Measurements from ENCODE around the gene VPS51.

VPS51 gene

GRCh38 chr11:65121447-65121864 lies 25.4 kb downstream of the VPS51 start:
- peak in 1 of 5 donors; percentile 36 for DNase-seq

DNA sequence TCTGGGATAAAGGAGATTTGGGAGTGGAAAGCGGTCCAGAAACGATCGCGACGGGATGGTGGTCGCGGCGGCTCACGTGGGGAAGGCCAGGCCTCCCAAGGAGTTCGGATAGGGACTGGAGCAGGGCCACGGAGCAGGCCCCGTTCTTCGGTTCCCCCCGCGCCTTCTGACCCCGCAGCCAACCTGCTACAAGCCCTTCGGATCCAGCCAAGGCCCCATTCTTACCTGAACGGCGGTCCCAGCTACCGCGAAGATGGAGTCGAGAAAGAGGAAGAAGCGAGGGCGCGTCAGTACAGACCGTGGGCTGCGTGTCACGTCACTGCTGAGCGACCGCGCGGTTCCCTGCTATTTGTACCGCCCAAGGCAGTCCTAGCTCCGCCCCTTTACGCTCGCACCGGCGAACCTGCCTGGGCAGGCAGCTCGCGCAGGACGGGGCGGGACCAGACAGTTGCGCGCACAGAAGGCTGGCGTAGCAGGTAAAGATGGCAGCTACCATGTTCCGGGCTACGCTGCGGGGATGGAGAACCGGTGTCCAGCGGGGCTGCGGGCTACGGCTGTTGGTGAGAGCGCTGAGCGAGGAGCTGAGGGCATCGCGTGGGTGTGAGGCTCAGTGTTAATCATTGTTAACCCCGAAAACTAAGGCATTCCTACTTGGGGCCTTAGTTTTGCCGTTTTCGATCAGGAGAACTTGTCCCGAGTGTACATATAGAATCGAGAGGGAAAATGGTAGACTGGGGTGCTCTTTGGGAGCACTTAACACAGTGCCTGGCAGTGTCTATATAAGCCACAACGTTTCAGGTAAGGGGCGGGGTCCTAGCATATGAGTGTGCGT lies 26.1 kb downstream of the VPS51 start, which contains the start of the genes FAU and MRPL49:
FAU (minus strand) TSS at position 270 of the 832 bp plus-strand sequence. CDS start 321 bp downstream, outside the sequence.
MRPL49 (plus strand) TSS at position 457 of the 832 bp plus-strand sequence; CDS start at position 483, 26 bp downstream.
- DNase-seq, result peak; percentile 98 to 99 (median 99)

- no peak for DNase-seq
Observed at GRCh38 chr11:65124480-65125196, 28.6 kb downstream of the VPS51 start.

DNA sequence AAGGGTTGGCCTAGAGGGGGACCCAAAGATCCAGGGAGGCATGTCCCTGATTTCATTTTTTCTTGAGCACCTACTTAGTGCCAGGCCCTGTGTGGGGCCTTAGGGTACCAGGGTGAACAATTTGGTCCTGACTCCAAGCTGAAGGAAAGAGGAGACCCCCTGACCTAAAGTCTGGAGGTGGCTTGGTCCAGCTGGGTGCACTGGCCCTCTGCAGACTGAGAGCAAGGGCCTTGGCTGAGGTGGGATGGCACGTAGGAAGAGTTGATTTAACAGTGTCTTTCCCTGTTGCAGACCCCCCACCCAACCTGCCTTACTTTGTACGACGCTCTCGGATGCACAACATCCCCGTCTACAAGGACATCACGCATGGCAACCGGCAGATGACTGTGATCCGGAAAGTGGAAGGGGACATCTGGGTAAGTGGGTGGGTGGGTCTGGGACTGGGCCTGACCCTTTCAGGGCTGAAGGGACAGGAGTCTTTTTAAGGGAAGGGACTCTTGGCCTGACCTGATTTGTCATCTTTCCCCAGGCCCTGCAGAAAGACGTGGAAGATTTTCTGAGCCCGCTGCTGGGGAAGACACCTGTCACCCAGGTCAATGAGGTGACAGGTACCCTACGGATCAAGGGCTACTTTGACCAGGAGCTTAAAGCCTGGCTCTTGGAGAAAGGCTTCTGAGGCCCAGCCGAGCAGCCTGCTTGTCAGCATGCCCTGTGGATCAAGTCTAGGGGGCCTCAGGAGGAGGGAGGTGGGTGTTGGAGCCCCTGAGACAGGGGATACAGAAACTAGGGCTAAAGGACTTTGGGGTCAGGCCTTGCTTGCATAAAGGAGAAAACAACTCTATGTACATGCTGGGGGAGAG lies 29.4 kb downstream of the VPS51 start:
- no peak for DNase-seq

GRCh38 chr11:65126624-65127274 lies 30.7 kb downstream of the VPS51 start:
- DNase-seq, result no peak

- no peak for DNase-seq
Observed at GRCh38 chr11:65127473-65128181, 31.6 kb downstream of the VPS51 start.

DNA sequence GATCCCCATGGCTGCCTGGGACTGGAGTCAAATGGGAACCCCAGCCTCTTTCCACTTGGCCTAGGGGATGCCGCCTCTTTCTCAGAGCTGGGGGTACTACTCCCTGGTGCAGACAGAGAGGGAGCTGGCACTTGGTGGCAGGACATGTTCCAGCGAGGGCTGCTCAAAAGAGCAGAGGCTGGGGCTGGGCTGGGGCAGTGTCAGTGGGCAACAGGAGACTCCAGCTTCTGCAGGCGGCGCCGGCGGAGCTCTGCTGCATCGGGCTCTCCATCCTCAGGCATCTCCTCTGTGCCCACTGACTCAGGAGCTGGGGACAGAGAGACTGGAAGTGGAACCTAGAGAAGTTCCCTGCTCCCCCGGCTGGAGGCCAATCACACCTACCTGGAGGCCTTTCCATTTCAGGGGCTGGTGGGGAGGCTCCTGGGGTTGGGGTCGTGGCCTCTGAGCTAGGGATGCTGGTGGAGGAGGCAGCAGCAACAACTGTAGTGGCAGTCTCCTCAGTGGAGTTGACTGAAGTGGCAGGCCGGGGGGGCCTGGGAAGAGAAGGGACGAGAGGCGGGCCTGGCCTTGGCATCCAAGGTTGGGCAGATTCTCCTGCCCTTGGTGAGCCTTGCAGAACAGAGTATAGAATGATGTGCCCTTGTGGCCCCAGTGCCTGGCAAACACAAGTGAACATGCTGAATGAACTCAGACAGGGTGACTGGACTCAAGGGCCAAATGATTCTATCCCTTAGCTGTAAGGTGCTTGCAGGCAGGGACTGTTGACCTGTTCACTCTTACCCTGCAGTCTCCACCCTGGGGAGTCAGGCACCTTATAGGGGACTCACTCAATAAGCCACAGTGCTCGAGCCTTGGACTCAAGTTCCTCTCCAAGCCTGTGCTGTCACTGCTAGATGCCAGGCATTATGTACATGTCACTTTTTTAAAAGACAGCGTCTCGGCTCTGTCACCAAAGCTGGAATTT lies 32.5 kb downstream of the VPS51 start:
- DNase-seq, result no peak

DNA sequence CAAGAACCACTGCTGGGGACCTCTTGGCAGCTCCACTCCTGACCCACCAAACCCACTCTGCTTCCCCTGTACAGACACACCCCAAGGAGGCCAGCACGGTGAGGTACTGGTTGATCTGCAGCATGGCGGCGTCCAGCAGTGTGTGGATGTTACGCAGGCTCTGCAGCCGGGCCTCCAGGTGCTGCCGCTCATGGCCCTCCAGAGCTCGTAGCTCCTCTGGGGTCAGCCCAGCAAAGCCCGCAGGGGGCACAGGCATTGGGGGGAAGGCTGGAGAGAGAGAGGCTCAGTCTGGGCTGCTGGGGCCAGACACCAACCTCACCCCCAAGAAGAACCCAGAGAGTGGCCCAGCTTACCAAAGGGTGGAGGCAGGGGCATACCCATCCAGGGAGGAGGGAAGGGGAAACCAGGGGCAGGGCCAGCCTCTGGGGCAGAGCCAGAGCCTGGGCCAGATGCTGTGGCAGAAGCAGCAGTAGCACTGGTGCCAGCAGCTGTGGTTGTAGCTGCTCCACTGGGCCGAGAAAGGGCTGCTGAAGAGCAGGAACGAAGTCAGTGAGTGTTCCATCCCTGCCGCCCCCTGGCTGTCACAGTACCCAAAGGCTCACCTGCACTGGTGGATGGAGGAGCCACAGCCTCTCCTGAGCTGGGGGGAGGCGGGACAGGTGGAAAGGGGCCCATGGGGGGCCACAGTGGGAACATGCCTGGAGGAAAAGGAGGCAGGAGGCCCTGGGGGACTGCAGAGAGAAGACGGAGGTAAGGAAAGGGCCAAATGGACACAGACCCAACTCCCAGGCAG lies 33.8 kb downstream of the VPS51 start:
- no peak for DNase-seq

DNA sequence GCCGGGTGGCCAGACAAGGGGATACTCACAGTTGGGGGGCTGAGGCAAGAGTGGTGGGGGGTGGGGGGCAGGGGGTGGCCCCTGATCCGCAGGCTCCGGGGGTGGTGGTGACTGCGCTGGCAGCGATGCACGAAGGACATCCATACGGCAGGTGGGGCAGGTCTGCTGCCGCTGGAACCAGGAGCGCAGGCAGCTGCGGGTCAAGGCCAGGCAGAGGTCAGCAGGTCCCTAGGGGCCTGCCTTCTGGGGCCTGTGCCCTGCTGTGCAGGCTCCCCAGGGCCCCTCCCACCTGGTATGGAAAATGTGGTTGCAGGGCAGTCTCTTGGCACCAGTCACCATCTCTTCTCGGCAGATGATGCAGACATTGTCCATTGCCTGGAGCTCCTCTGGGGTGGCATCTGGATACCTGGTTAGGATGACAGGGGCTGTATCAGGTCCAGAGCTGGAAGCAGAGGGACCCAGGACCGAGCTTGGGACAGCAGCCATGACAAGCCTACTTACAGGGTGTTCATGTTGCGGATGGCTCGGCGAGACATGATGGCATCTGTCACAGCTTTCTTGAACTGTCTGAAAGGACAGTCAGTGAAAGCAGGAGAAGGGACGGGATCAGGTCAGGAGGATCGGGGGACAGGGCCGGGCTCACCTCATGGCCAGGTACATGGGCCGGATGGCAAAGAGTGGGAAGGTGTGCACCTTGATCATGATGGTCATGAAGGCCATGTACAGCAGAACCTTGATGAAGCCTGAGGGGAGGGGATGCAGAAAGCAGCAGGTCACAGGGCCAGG lies 34.8 kb downstream of the VPS51 start:
- no peak for DNase-seq

DNA sequence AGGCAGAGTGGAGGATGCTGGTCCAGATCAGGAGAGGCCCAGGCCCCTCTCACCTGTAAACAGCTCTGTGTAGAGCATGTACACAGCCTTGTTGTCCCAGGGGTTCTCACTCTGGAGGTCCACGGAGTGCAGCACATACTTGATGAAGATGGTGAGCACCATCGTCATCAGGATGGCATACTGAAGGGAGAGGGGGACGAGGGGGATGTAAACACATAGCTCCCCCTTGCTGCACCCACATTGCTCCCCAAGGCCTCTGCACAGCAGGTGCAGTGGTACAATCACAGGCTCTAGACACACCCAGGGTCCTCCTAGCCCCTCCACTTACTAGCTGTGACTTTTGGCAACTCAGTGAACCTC lies 35.4 kb downstream of the VPS51 start:
- no peak for DNase-seq

- DNase-seq, result no peak
Observed at GRCh38 chr11:65131895-65132237, 35.9 kb downstream of the VPS51 start.

DNA sequence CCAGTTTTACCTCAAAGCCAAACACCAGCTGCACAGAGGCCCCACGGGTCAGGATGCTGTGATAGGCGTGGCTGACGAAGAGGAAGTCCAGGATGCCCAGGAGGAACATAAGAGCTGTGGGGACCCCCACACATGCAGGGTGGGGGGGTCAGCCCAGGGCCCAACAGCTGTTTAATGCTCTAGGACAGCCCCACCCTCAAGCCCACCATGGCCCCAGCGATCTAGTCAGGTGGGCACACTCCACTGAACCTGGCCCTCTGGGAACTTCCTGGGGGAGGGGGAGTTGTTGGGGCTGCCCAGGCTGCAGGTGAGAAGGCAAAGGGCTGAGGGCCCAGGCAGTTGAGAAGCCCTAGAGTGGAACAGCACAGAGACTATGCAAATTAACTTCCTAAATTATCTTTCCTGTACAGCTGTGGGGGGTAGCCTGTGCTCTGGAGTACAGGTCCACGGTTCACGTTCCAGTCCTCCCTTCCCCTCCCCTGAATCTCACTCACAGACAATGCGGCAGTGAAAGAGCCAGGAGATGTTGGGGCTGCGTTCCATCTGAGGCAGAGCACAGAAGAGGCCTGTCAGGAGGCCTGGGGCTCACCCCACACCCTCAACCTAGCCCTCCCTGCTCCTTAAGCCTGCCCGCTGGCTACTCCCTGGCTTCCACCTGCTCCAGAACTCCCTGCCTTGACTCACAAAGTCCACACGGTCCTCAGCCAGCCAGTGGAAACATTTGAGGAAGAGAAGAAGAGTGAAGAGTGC lies 36.4 kb downstream of the VPS51 start:
- no peak for DNase-seq

DNA sequence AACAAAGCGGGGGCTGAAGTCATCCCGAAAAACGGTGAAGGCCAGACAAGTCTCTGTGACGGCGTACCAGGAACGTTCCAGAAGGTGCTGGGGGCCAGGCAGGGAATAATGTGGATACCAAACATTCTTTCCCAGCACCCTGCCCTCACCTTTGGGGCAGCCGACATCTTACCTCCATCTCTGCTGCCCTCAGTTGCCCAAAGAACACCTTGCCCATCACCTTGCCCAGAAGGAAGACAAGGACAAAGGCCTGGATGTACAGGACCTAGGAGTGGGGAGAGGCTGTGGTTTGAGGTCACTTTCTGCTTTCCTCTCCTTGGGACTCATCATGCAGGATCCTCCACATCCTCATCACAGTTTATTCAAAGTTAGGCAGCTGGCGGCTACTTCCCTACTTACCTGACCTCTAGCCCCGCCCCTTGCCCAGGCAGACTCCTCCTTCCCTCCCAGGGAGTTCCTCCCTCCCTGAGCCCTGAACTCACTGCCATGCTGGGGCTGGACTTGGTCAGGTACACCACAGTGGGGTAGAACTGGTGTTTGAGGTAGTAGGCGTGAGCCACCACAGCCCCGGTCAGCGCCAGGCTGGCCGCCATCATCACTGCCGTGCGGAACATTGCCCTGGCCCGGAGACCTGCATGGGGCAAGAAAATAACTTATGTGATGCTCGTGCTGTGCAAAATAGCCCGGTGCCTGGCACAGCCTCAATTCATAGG lies 37.1 kb downstream of the VPS51 start:
- DNase-seq, result peak in 3 of 5 donors; percentile 38 to 43 (median 41)

DNA sequence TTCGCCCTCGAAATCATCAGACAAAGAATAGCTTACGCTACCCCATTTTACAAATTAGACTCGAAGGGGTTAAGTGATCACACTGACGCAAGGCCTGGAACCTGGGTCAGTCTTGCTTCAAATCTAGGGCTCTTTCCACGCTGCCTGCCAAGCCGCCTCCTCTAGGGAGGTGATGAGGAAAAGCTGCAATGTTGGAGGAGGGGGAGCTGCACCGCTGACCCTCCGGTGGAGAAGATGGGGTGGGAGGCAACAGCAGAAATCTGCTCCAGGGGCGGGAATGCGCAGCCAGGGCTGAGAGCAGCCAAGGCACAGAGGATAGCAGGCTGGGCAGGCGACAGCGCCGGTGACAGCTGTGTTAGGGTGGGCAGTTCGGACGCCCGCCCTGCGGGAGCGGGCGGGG lies 37.7 kb downstream of the VPS51 start:
- DNase-seq, result no peak

DNA sequence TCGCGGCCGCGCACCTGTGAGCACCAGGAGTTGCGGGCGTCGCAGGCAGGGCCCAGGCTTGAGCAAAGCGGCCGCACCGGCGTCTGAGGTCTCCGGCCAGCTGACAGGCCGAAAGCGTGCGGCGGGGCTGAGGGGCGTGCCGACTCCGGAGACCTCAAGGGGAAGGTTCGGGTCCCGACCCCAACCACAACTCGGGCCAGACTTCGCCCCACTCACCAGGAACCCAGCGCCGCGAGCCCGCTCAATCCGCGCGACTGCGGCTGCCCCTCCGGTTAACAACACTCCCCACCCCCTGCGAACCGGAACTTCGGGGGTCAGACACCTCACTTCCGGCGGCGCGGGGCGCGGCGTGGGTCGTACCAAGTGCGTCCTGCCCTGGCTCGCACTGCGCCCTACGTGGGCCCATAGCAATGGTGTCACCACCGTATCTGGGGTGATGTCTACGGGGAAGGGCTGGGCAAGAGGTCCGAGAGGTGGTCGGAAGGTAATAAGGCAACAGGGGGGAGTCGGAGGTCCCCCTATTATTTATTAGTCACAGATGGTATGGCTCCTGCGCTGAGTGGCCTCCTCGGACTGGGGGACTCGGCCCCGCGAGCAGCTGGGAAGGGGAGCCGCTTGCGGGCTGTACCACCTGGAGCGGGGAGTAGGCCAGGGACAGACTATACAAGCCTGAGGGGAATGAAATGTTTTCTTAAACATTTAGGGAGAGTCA lies 38.4 kb downstream of the VPS51 start, which contains the start of gene SYVN1:
SYVN1 (minus strand) TSS at position 280 of the 712 bp plus-strand sequence. CDS start 918 bp downstream, outside the sequence.
- peak; percentile 81 to 91 (median 85) for DNase-seq

- peak; percentile 69 to 94 (median 79) for DNase-seq
Observed at GRCh38 chr11:65134952-65135632, 39.1 kb downstream of the VPS51 start.

Measured in T-helper 1 cell (primary cell).